SW480 (cell line): Measurements from ENCODE around the gene SERPINA6.
"Not testable (repeated sequence)": the region's sequence is repeated elsewhere in the genome, so short reads cannot be mapped to it uniquely, and the experiment has no call there.

ENCODE experiments used
- DNase-seq: peaks from one replicate; pipeline ENCODE4 v3.0.0-alpha.2; 2016; ENCODE audit warnings: low spot score

The SERPINA6 gene

GRCh38 chr14:94354190-94354589 lies 31.1 kb upstream of the SERPINA6 start:
- DNase-seq, result not testable (repeated sequence)

GRCh38 chr14:94349276-94349675 lies 26.1 kb upstream of the SERPINA6 start:
- no peak for DNase-seq

- no peak for DNase-seq
Measured at GRCh38 chr14:94348836-94349235, 25.7 kb upstream of the SERPINA6 start.

GRCh38 chr14:94346841-94347240 lies 23.7 kb upstream of the SERPINA6 start:
- no peak for DNase-seq

GRCh38 chr14:94346065-94346786 lies 23.1 kb upstream of the SERPINA6 start:
- peak; percentile 22 for DNase-seq

GRCh38 chr14:94345344-94346064 lies 22.4 kb upstream of the SERPINA6 start:
- peak; percentile 89 for DNase-seq

GRCh38 chr14:94344389-94344788 lies 21.3 kb upstream of the SERPINA6 start:
- no peak for DNase-seq

- DNase-seq, result no peak
Measured at GRCh38 chr14:94343238-94344005, 20.3 kb upstream of the SERPINA6 start.

GRCh38 chr14:94342334-94342934 lies 19.3 kb upstream of the SERPINA6 start:
- peak; percentile 86 for DNase-seq

GRCh38 chr14:94341656-94342333 lies 18.7 kb upstream of the SERPINA6 start:
- no peak for DNase-seq

- DNase-seq, result no peak
Measured at GRCh38 chr14:94340533-94340932, 17.4 kb upstream of the SERPINA6 start.

- DNase-seq, result no peak
Measured at GRCh38 chr14:94338023-94338422, 14.9 kb upstream of the SERPINA6 start.

GRCh38 chr14:94337274-94337673 lies 14.1 kb upstream of the SERPINA6 start:
- DNase-seq, result no peak

GRCh38 chr14:94334872-94335271 lies 11.7 kb upstream of the SERPINA6 start:
- no peak for DNase-seq

- DNase-seq, result no peak
Measured at GRCh38 chr14:94332587-94332986, 9.5 kb upstream of the SERPINA6 start.

- DNase-seq, result no peak
Measured at GRCh38 chr14:94332063-94332583, 9.0 kb upstream of the SERPINA6 start.

- DNase-seq, result no peak
Measured at GRCh38 chr14:94331462-94331861, 8.3 kb upstream of the SERPINA6 start.

GRCh38 chr14:94330857-94331256 lies 7.7 kb upstream of the SERPINA6 start:
- DNase-seq, result no peak

- DNase-seq, result no peak
Measured at GRCh38 chr14:94330432-94330831, 7.3 kb upstream of the SERPINA6 start.

- no peak for DNase-seq
Measured at GRCh38 chr14:94329857-94330256, 6.7 kb upstream of the SERPINA6 start.

- no peak for DNase-seq
Measured at GRCh38 chr14:94328196-94328595, 5.1 kb upstream of the SERPINA6 start.
